Hematopoietic multipotent progenitor cell treated with erythropoietin and hydrocortisone succinate and interleukin-3 and kit ligand, for 4 days (in vitro differentiated cells): ENCODE measurements around the gene OR13J1.

Experiments used
- DNase-seq: peaks from one replicate; pipeline ENCODE4 v3.0.0-alpha.2; 2015

Gene OR13J1

DNA sequence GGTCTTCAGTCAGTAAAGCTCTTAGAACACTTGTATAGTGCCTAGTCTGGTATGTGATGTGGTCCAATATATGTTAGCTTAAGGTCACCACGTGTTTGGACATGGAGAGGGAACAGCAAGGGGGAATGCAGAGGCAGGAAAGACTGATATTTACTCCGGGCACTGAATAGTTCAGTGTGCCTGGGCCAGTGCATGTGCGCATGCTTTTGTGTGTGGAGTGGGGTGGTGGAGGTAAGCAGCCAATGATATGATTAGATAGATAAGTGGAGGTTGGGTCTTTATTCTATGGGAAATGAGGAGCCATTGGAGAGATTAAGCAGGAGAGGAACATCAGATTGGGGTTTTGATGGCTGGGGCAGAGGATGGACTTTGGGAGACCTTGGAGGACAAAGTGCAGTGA, 14.0 kb downstream of the OR13J1 start:
- DNase-seq, result no peak

DNA sequence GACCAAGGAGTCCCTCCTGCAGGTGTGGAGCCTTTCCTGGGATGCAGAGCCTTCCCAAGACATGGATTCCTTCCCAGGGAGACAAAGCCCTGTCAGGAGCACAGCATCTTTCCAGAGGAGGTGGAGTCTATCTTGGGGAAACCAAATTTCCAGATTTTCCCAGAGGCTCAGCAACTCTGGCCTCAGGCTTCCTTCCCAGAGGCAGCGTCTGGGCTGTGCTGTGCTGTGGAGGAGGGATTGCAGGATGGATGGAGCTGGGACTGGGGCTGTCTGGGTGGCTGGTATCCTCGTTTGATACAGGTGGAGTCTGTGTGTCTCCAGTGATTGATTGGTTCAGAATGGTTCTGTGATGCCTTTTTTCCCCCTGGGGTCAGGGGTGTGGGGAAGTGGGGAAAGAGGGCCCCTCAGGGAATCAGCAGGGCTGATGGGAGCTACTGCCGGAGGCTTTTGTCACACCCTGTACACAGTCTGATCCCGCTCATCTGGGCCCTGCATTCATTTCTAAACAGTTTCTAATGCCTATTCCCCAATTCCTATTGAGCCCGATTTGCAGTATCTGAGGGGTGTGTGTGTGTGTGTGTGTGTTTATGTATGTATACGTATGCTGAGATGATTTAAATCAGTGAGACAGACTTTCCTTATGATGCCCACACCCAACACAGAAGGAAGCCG, 16.0 kb downstream of the OR13J1 start:
- DNase-seq, result no peak

DNA sequence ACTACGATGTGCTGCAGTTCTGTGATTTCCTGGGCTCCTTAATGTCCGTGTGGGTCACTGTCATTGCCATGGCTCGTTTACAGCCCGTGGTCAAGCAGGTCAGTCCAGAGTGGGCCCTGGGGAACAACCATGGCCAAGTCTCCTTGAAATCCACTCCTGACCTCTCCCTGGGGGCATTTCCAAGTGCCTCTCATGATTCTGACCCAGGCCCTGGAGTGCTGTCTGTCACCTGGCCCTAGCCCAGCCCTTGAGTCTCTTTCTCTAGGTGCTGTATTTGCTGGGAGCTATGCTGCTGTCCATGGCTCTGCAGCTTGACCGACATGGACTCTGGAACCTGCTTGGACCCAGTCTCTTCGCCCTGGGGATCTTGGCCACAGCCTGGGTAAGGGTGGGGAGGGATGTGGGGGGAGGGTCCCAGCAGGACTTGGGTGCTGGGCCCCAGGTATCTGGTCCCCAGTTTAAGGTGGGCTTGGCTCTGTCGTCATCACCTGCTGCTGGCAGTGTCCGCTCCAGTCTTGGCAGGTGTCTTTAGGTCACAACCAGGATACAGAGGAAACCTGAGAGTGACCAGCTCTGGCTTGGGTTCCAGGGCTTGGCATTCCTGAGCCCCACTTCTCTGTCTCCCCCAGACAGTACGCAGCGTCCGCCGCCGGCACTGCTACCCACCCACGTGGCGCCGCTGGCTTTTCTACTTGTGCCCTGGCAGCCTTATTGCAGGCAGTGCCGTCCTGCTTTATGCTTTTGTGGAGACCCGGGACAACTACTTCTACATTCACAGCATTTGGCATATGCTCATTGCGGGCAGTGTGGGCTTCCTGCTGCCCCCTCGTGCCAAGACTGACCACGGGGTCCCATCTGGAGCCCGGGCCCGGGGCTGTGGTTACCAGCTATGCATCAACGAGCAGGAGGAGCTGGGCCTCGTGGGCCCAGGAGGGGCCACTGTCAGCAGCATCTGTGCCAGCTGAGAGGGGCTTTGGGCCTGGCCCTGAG, 17.0 kb downstream of the OR13J1 start:
- no peak for DNase-seq

DNA sequence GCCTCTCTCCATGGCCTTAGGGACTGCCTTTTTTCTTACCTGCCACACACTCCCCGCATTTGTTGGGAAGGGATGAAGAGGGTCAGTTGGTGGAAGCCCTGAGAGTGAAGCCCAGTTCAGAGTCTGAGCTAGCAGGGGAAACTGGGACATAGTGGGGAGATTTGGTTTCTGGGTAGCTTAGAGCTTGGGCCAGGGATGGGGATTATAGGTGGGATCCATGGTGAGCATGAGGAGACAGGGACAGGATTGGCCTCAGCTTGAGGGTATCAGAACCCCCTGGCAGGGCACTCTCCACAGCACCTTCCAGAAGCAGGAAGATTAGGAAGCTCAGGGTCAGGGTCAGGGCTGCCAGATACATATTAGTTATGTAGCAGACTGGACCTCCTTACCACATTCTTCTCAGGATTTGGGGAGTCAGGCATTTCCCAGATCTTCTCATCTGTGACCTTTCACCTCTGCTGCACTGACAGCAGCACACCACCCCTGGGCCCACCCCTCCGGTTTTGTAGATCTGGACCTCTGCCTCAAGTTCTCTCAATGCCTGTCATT, 17.9 kb downstream of the OR13J1 start:
- no peak for DNase-seq

DNA sequence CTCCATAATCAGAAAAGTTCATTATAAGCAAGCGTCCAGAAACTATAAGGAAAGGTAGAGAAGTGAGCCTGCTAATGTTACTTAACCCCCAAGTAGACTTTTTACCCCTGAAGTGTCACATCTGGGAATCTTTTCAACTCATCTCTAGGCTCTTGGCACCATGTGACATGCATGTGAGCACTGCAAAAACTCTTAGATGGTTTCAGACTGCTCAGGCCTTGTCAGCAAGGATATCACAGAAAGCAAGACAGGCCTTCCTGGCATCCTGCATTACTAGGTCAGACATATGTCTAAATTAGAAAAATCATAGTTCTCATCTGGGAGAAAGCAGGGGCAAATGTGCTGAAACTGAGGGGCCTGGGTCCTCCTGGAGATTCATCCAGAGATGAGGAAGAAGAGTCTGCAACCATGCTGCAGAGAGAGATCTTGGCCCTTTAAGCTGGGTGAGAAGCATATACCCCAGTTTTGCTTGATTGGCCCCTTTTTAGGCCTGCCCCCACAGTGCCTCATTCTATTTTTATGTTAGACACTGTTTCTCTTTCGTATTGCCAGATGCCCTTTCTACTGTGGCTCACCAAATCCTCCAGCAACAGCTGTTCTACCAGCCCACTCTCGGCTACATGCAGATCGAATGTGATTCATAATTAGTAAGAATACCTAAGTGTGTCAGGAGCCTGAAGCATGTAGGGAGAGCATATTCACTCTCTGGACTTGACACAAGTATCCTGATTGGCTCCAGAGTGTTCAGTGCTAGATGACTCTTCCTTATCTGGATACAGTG, 22.2 kb downstream of the OR13J1 start:
- DNase-seq, result no peak

DNA sequence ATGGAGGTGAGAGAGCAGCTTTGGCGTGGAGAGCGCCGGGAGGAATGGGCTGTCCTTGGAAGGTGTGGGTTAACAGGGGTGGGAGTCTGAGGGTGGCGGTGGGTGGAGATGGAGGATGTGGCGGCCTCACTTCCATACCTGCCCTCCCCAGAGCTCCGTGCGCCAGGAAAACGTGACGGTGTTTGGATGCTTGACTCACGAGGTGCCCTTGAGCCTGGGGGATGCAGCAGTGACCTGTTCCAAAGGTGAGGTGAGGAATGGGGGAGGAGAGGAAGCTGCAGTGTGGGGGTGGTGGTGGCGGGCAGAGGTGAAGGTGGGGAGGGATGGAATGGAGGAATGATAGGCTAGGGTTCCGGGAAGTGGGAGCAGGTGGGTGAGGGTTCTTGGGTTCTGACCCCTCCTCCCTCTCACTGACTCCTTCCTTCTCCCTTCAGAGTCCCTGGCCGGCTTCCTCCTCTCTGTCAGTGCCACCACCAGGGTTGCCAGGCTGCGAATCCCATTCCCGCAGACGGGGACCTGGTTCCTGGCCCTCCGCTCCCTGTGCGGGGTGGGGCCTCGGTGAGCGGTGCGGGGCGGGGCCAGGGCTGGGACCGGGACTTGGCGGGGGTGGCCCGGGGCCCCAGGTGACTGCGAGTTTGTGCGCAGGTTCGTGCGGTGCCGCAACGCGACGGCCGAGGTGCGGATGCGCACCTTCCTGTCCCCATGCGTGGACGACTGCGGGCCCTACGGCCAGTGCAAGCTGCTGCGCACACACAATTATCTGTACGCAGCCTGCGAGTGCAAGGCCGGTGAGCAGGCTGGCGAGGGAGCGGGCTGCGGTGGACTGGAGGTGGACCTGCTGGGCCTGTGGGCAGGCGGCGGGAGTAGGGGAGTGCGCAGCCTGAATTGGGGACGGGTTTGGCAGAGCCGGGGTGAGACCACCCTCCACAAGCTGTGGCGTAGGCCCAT, 24.1 kb downstream of the OR13J1 start:
- DNase-seq, result no peak

DNA sequence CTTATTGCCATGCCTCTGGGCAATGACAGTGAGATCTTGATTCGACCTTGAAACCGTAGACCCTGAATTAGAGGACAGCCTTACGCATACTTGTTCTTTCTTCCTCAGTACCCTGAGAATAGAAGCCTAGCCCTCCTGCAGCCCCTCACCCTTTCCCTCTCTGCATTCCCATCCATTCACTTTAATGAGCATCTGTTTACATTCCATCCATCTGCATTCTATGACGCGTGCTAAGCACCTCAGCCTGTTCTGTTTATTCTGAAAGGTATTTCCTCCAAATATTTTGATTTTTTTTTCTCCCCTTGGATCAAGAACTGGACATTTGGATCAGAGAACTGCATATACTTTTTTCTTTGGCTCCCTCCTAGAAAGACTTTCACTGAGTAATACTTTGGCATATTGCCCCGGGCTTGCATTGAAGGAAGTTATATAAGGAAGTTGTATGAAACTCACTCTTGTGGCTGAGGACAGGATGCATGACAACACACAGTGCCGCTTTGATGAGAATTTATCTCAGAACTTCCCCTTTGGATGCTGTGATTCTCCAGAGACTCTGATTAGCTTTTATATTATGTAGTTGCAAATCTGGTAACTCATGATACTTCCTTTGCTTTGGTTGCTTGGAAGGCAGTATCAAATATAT, 25.5 kb downstream of the OR13J1 start:
- peak; percentile 94 for DNase-seq

DNA sequence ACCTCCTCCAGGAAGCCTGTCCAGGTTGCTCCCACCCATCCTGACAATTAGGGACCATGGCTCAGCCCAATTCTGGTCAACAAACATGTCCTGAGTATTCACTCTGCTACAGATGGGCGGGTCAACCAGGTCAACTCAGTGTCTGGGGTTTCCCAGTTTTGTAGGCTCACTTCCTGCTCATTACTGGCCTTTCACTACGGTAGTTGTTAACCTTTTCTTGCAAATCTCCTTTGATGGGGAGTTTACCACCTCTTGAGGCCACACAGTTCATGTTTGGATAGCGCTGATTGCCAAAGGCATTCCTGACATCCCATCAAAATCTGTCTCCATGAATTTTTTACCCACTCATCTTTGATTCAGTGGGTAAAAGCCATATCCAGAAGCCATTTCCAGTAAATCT, 27.4 kb downstream of the OR13J1 start:
- no peak for DNase-seq

DNA sequence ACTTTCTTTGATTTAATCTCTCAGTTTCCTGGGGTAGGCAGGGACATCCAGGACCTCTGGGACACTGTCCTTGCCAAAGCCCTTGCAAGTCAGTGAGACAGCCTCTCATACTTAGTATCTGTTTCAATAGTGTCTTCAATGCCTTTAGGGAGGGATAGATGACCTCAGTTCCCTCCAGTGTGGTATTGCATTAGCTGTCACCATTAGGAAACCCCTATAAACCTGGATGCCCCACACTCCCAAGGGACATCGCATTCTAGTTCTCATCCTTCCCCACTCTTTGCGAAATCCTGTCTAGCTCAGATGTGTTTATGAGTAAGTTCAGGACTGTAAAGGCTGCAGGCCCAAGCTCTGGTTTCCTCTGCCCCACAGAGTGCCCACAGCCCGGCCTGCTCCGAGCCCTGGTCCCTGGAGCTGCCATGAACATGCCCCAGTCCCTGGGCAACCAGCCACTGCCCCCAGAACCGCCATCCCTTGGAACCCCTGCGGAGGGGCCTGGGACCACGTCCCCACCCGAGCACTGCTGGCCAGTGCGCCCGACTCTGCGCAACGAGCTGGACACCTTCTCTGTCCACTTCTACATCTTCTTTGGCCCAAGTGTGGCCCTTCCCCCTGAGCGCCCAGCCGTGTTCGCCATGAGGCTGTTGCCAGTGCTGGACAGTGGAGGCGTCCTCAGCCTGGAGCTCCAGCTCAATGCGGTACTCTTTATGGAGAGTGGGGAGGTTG, 28.0 kb downstream of the OR13J1 start:
- DNase-seq, result no peak

DNA sequence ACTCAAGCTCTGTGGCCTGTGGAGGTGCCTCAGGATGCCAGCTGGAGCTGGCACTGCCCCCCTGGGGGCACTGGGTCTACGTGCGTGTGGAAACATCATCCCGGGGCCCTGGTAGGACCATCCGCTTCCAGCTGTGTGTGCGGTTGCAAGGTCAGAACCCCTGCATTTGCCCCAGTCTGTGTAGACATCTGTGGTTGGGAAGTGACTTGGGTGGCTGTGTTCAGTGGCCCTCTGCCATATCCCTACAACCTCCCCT, 28.6 kb downstream of the OR13J1 start:
- DNase-seq, result no peak

DNA sequence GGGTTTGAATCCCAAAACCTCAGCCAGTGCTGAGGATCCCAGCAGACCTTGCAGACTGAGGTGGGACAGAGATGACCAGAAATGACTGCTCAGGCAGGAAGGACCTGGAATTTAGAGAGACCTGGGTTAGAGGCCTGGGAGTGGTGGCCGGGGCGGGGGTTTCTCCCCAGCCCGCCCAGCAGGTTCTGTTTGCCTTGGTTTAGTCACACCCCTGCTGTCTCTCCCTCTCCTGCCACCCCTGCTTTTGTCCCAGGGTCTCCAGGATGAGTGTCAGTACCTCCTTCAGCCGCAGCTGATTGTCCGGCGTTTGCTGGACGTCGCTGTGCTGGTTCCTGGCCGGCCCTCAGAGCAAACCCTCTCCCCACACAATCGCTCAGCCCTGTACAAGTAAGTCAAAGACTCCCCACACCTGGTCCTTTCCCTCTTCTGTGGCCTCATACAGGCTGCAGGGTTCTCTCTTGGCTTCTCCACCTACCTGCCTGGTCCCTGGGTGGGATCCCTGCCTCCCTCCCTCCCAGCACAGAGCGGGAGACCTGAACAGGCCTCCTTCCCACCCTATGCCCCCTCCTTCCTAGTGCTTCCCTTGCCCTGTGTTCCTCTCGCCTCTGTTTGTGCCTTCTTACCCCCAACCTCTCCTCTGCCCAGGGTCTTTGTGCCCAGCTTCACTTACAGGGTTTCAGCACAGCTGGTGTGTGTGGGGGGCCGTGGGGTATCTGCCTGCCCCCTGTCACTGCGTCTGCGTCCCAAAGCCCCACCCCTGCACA, 29.1 kb downstream of the OR13J1 start:
- no peak for DNase-seq

DNA sequence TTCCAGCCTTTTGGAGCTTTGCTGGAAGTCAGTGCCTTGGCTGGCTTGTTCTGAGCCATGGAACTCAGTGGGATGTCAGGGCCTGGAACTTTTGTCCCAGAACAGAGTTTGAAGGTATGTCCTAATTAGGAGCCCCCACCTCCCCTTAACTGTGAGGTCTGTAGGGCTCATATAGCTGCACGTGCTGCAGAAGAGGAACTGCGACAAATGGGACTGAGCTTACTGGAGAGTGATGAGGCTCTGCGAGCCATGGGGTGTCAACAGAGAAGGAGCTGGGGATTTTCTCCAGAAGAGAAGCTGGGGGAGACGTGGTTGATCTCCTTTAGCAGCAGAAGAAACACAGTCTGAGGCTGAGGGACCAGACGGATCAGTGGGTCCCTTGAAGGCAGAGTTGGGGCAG, 30.3 kb downstream of the OR13J1 start:
- no peak for DNase-seq

DNA sequence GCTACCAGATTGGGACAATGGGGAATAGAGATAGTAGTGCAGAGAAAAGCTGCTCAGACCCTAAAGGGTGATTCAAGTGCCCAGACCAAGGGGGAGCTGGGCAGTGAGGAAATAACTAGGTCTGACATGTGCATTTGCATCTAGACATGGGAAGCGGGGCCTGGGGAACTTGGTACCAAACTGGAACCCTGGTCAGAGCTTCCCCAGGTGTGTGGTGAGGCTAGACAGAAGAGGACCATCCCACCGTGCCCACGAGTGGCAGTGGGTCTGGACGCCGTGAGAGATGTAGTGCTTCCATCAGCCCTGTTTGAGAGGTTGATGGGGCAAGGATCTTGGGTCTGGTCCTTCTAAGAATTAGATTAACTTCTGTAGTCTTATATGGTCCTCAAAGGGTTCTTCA, 33.6 kb downstream of the OR13J1 start:
- no peak for DNase-seq

DNA sequence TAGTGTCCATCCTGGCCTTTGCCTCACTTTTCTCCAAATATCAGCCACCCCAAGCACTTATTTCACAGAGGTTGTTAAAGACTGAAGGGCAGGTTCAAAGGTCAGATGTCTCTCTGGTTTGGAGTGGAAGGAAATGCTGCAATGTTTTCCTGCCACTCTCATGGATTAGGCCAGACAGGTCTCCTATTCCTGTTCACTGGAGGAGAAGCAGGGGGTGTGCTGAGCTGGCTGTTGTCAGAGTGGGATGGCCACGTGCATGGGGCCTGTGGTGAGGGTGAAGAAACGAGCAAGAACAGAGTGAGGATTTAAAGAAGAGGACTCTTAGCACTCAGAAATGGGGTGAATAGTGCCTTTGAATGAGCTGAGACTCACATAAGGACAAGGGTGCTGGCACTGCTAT, 34.4 kb downstream of the OR13J1 start:
- DNase-seq, result no peak

DNA sequence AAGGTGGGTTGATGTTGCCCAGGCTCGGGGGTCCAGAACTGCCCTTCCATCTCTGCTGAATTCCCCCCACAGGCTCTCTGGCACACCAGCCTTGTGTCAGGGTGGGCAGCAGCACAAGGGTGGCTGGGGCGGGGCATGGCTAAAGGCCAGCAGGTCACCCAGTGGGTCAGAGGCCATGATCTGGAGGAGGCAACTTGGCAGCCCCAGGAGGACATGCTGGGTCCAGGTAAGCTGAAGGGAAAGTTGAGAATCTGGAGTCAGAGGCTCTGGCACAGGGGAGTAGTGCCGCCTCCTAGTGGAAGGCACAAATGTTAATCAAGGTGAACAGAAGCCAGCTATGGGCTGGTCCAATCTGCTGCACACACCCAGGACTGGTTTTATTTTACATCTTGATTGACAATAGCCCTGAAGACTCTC, 35.0 kb downstream of the OR13J1 start:
- peak; percentile 44 for DNase-seq

DNA sequence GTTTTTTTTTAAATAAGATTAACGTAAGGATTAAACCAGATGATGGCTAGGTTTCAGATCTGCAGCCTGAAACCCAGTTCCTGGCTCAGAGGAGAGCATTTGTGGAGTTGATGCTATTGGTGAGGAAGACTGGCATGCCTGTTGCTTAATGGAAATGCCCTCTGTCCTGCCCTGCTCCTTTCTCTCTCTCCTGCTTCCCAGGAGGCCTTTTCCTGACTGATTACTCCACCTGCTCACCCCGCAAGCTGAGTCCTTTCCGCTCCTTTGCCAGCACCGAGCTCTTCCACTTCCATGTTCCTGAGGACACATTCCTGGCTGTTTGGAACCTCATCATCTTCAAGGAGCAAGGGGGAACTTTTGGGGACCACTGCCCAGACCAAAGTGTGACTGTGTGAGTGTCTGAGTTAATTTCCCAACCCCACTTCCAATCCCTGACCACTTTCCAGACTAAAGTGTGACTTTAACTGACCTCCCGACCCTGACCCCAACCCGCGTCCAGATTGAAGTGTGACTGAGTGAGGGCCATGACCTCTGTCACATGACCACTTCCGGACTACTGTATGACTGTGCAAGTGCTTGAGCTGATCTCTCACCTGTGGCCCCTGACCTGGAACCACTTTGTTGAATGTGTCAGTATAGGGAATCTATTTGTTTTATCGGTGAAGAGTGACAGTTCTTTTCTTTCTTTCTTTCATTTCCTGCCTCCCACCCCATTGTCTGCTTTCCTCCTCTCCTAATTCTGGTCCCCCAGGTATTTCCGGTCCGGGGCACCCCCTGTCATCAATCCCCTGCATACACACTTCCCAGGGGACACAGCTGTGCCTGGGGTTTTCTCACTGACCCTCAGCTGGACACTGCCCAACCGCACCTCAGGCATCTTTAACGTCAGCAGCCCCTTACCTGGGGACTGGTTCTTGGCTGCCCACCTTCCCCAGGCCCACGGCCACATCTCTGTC, 35.7 kb downstream of the OR13J1 start:
- no peak for DNase-seq

DNA sequence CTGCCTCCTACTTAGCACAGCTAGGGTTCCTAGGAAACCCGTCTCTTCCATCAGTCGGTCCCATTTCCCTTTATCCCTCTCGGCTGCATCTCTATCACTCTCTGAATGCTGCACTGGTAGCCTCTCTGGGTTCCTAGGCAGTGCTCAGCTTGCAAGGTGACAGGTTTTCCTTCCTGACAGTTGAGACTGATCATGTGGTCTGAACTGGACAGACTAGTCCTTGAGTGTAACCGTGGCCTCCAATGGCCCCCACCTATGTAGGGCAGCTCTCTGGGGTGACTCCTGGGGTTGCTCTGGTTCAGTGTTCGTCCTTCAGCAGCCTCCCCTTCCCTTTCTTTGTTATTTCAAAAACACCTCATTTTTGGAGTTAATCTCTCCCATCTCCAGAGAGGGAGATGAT, 37.4 kb downstream of the OR13J1 start:
- no peak for DNase-seq

DNA sequence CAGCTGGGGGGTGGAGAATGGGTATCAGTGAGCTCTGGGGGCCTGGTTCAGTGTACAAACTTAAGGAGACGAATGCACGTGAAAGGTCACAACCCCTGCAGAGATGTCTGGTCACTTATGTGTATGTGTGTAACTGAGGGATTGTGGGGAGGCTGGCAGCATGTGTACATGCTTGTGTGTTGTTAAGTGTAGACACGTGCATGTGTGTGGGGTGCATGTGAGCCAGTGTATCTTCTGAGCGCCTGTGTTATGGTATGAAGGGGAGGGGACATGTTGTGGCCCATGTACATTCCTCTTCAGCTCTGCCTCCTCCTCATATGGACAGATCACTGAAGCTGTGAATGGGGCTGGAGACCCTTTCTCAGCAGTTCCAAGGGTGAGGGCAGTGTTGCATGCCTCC, 39.2 kb downstream of the OR13J1 start:
- no peak for DNase-seq

DNA sequence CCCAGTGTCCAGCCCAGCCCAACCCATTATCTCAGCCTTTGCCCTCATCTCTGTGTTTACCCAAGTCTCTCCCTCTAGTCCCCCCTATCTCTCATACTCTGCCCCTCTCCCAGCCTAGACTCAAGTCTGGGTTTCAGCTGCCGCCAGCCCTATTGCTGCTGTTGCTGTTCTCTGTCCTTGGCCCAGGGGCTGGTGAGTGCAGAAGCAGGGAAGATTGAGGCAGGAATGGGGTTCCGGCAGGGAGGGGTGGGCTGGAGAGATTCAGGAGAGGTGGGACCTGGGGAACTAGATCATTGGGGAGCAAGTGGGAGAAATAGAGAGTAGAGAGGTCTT, 40.5 kb downstream of the OR13J1 start:
- no peak for DNase-seq
